Measurements from ENCODE around the gene LRRTM4. TPM values are rescaled to one million over a fixed set of nuclear protein-coding genes. Genes with fewer than 3 reads are reported as not detected.
"Not testable (repeated sequence)": the region's sequence is repeated elsewhere in the genome, so short reads cannot be mapped to it uniquely, and the experiment has no call there.

Gene LRRTM4
- polyA plus RNA-seq, 4 donors = 1.1 to 2.3 (median 1.4) TPM

- no peak for DNase-seq (ENCODE audit: low read depth in 4 of 4, low spot score in 2 of 4)
These were observed 331.3 kb downstream of the LRRTM4 start for GRCh38 chr2:77190721-77191346.

DNA sequence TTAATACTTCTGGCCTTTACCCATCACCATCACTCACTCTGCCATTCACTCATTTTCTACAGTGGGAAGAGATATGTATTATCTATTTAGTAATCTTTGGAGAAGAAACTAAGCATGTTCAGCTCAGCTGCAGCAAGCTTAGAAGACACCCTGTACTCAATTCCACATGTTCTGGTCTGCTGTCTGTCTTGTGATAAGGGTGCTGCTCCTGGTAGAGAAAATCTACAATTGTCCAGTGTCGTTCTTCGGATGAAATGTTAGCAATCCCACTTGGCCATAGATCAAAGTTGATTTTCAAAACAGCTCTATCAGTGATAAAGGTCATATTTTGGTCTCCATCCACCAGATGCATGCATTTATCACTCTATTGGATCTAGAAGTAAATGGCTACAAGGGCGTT lies 337.1 kb downstream of the LRRTM4 start:
- no peak for DNase-seq (ENCODE audit: low read depth in 4 of 4, low spot score in 2 of 4)

GRCh38 chr2:77179297-77179696 lies 342.9 kb downstream of the LRRTM4 start:
- DNase-seq (ENCODE audit: low read depth in 4 of 4, low spot score in 2 of 4) = no peak

GRCh38 chr2:77175266-77175780 lies 346.9 kb downstream of the LRRTM4 start:
- not testable (repeated sequence) for DNase-seq (ENCODE audit: low read depth in 4 of 4, low spot score in 2 of 4)

GRCh38 chr2:77169426-77169825 lies 352.8 kb downstream of the LRRTM4 start:
- no peak for DNase-seq (ENCODE audit: low read depth in 4 of 4, low spot score in 2 of 4)

GRCh38 chr2:77164021-77164420 lies 358.2 kb downstream of the LRRTM4 start:
- DNase-seq (ENCODE audit: low read depth in 4 of 4, low spot score in 2 of 4) = not testable (repeated sequence)

DNA sequence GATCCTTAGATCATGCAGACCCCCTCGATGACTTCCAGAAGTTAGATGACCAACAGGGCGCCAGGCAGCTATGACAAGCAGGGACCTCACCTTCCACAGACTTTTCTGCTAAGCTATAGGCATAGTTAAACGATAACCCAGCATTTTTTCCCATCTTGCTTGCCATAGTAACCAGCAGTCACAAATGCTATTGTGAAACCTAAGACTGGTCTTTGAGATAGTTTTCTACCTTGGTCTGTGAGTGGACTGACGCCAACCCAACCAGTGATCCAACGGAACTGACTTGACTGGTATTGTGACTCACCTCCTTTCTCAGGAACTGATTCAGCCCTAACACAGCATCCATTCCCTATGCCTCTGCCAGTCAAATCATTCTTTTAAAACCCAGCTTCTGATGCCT lies 361.2 kb downstream of the LRRTM4 start:
- no peak for DNase-seq (ENCODE audit: low read depth in 4 of 4, low spot score in 2 of 4)

DNA sequence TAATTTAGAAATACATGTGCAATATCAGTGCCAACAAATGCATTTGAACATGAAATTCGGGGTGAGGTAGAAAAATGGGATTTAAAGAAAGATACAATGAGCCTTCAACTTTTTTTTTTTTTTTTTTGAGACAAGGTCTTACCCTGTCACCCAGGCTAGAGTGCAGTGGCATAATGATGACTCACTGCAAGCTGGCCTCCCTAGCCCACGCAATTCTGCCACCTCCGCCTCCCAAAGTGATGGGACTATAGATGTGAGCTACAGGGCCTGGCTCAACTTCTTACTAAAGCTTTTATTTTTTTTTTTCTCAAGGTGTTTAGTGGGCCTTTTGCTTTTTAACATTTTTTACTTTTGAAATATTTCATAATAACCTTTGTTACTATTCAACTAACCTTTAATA lies 365.6 kb downstream of the LRRTM4 start:
- no peak for DNase-seq (ENCODE audit: low read depth in 4 of 4, low spot score in 2 of 4)

DNA sequence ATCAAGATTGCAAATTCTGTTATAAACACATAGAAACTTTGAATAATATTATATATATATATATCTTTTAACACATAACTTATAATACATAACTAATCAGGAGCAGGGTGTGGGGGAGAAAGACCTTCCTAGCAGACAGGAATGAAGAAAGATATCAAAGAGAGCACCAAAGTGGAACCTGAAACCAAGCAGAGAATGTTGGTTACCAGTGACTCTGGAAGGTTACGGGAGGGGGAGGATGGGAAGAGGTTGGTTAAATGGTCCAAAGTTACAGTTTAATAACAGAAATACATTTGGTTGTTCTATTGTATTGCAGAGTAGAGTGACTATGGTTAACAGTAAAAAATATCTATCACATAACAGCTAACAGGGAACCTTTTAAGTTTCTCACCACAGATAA lies 366.7 kb downstream of the LRRTM4 start:
- peak in 1 of 4 donors; percentile 13 for DNase-seq (ENCODE audit: low read depth in 4 of 4, low spot score in 2 of 4)

DNA sequence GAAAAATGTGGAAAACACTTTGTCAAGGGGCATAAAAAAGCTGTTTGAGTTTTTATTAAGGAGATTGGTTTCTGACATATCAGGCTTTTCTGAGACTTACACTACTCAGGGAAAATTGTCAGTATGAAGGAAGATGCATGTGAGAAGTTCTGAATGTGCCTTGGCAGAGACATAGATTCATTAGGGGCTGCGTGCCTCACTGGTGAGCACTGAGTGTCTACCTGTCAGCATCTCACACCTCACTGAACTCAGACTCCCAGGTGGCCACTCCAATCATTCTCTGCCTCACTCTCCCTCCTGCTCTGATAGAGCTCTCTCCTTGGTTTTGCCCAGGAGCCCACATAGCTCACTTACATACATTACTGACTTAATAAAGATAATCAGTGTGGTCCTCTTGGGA lies 372.6 kb downstream of the LRRTM4 start:
- DNase-seq (ENCODE audit: low read depth in 4 of 4, low spot score in 2 of 4) = no peak

DNA sequence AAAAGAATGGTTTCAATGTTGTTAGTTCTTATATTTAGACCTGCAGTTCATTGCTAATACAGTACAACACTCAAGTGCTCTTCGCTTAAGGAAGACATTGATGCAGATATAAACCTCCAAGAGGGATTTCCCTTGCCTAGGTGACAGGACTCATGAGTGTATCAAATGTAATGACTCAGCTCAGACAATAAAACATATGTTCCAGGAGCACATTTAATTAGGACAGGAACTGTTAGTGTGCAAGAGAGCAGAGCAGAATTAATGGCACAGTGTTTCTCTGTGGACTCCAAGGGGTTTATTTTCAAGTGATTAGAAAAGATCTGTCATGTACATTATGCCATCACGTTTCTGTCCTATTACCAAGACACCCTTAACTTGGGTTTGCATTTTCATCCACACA lies 375.0 kb downstream of the LRRTM4 start:
- DNase-seq (ENCODE audit: low read depth in 4 of 4, low spot score in 2 of 4) = no peak

GRCh38 chr2:77144772-77145171 lies 377.4 kb downstream of the LRRTM4 start:
- DNase-seq (ENCODE audit: low read depth in 4 of 4, low spot score in 2 of 4) = no peak

GRCh38 chr2:77142141-77142540 lies 380.0 kb downstream of the LRRTM4 start:
- no peak for DNase-seq (ENCODE audit: low read depth in 4 of 4, low spot score in 2 of 4)

- not testable (repeated sequence) for DNase-seq (ENCODE audit: low read depth in 4 of 4, low spot score in 2 of 4)
These were observed 393.7 kb downstream of the LRRTM4 start for GRCh38 chr2:77128479-77128878.

GRCh38 chr2:77127345-77127744 lies 394.8 kb downstream of the LRRTM4 start:
- DNase-seq (ENCODE audit: low read depth in 4 of 4, low spot score in 2 of 4) = no peak

DNA sequence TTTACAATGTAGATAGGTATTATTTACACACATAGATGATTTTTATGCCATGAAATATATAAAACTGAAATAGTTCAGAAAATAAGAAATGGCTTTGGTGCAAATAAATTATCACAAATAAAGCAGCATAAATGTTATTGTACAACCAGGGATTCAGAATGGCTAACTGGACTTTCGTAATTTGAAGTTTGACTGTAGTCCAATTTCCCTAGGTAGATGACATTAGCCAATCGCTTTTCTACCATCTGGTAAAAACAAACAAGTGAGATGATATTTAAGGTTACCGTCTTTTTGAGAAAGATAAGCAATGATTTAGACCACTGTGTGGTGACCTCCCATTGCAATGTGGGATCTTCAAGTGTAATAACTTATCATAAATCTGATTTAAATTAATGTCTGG lies 400.7 kb downstream of the LRRTM4 start:
- DNase-seq (ENCODE audit: low read depth in 4 of 4, low spot score in 2 of 4) = no peak

GRCh38 chr2:77119333-77119732 lies 402.8 kb downstream of the LRRTM4 start:
- no peak for DNase-seq (ENCODE audit: low read depth in 4 of 4, low spot score in 2 of 4)

GRCh38 chr2:77108915-77109314 lies 413.3 kb downstream of the LRRTM4 start:
- DNase-seq (ENCODE audit: low read depth in 4 of 4, low spot score in 2 of 4) = no peak

GRCh38 chr2:77105008-77105407 lies 417.2 kb downstream of the LRRTM4 start:
- no peak for DNase-seq (ENCODE audit: low read depth in 4 of 4, low spot score in 2 of 4)

DNA sequence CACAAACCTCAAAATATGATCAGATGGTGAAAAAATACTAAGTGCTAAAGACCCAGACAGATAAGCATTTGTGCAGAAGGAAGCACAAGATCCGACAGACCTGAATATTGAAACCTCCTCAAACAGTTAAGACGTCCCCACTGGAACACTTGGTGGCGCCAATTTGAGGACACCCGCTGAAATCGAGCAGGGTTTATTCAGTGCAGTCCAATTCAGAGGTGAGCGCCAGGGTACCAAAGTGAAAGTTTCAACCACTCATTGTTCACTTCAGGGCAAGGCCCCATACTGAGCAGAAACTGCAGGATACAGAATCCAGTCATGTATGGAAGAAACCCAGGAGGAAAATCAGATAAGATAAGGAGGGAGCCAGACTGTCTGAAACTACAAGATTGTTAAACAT lies 417.6 kb downstream of the LRRTM4 start:
- no peak for DNase-seq (ENCODE audit: low read depth in 4 of 4, low spot score in 2 of 4)

GRCh38 chr2:77102927-77103326 lies 419.2 kb downstream of the LRRTM4 start:
- DNase-seq (ENCODE audit: low read depth in 4 of 4, low spot score in 2 of 4) = no peak

GRCh38 chr2:77101796-77102452 lies 420.3 kb downstream of the LRRTM4 start:
- no peak for DNase-seq (ENCODE audit: low read depth in 4 of 4, low spot score in 2 of 4)

Measured in left renal cortex interstitium (tissue), 4 donors.